HEK293 (cell line): ENCODE results near the gene GRM2.

ENCODE experiments used
- CTCF ChIA-PET: fragments of 350-600 bp; formaldehyde crosslinking; extraction: SDS; loops from one replicate; lab custom pipeline; 2021; ENCODE audit warnings: antibody characterized with exemption; lab: Yijun Ruan, JAX
- POLR2A ChIA-PET: fragments of 300-600 bp; formaldehyde crosslinking; extraction: SDS; loops from one replicate; lab custom pipeline; 2020; ENCODE audit warnings: antibody characterized with exemption, inconsistent platforms; lab: Yijun Ruan, JAX
- H3K27ac ChIP-seq: fragments of 200-500 bp; sonication (Bioruptor generic); 2 replicates; pipeline ENCODE4 v1.5.1; 2014; ENCODE audit warnings: low read depth, low read length, control low read depth, inconsistent platforms; ENCODE audit errors: extremely low read depth
- H3K36me3 ChIP-seq, 2 experiments: fragments of 200-500 bp in 1 of 2; sonication (Bioruptor generic) in 1 of 2; 1 replicate in 1 of 2; 2 replicates in 1 of 2; pipeline ENCODE4 v1.5.1; 2014 to 2017; ENCODE audit warnings: inconsistent platforms in 2 of 2, low read length in 2 of 2; ENCODE audit not compliant: control insufficient read depth in 2 of 2, insufficient read depth in 1 of 2
- H3K4me1 ChIP-seq: fragments of 200-500 bp; sonication (Bioruptor generic); 2 replicates; pipeline ENCODE4 v1.5.1; 2014; ENCODE audit warnings: mild to moderate bottlenecking, low read length, inconsistent platforms; ENCODE audit not compliant: control insufficient read depth, insufficient read depth
- H3K4me3 ChIP-seq: 2 replicates; pipeline ENCODE4 v1.5.1; 2011; ENCODE audit warnings: low read depth, mild to moderate bottlenecking, control low read depth, low read length, moderate library complexity
- H3K9me3 ChIP-seq: fragments of 200-500 bp; sonication (Bioruptor generic); 2 replicates; pipeline ENCODE4 v1.5.1; 2014; ENCODE audit warnings: low read depth, low read length, inconsistent platforms; ENCODE audit not compliant: control insufficient read depth, insufficient read depth
- CTCF ChIP-seq: fragments of 450-650 bp; formaldehyde crosslinking; IDR thresholded peaks from 2 replicates; pipeline ENCODE4 v1.5.1; 2016; ENCODE audit warnings: missing biosample characterization, missing genetic modification characterization
- EGR2 ChIP-seq: fragments of 450-650 bp; formaldehyde crosslinking; IDR thresholded peaks from 2 replicates; pipeline ENCODE4 v1.5.1; 2016; ENCODE audit warnings: low read depth, missing biosample characterization, missing genetic modification characterization
- GLI4 ChIP-seq: fragments of 450-650 bp; formaldehyde crosslinking; IDR thresholded peaks from 2 replicates; pipeline ENCODE4 v1.5.1; 2016; ENCODE audit warnings: missing biosample characterization, missing genetic modification characterization
- GLIS1 ChIP-seq: fragments of 450-650 bp; formaldehyde crosslinking; IDR thresholded peaks from 2 replicates; pipeline ENCODE4 v1.5.1; 2016; ENCODE audit warnings: missing biosample characterization, missing genetic modification characterization
- KLF1 ChIP-seq: fragments of 450-650 bp; formaldehyde crosslinking; IDR thresholded peaks from 2 replicates; pipeline ENCODE4 v1.5.1; 2016; ENCODE audit warnings: missing biosample characterization, missing genetic modification characterization
- KLF16 ChIP-seq: fragments of 450-650 bp; formaldehyde crosslinking; IDR thresholded peaks from 2 replicates; pipeline ENCODE4 v1.5.1; 2017; ENCODE audit warnings: missing biosample characterization, missing genetic modification characterization
- KLF9 ChIP-seq: fragments of 450-650 bp; formaldehyde crosslinking; IDR thresholded peaks from 2 replicates; pipeline ENCODE4 v1.5.1; 2016; ENCODE audit warnings: missing biosample characterization, missing genetic modification characterization, low read depth
- OVOL3 ChIP-seq: fragments of 450-650 bp; formaldehyde crosslinking; IDR thresholded peaks from 2 replicates; pipeline ENCODE4 v1.5.1; 2016; ENCODE audit warnings: missing biosample characterization, missing genetic modification characterization
- PRDM1 ChIP-seq: fragments of 450-650 bp; formaldehyde crosslinking; IDR thresholded peaks from 2 replicates; pipeline ENCODE4; 2016; ENCODE audit warnings: missing biosample characterization, missing genetic modification characterization
- ZBTB8A ChIP-seq: fragments of 450-650 bp; formaldehyde crosslinking; IDR thresholded peaks from 2 replicates; pipeline ENCODE4 v1.5.1; 2016; ENCODE audit warnings: missing biosample characterization, missing genetic modification characterization
- ZEB2 ChIP-seq: fragments of 450-650 bp; formaldehyde crosslinking; IDR thresholded peaks from 2 replicates; pipeline ENCODE4 v1.5.1; 2016; ENCODE audit warnings: missing biosample characterization, missing genetic modification characterization
- ZFHX2 ChIP-seq: fragments of 450-650 bp; formaldehyde crosslinking; conservative IDR thresholded peaks from 2 replicates; pipeline ENCODE4 v1.5.1; 2016; ENCODE audit warnings: missing biosample characterization, missing genetic modification characterization
- ZNF148 ChIP-seq: fragments of 450-650 bp; formaldehyde crosslinking; IDR thresholded peaks from 2 replicates; pipeline ENCODE4 v1.5.0; 2017; ENCODE audit warnings: missing biosample characterization, missing genetic modification characterization, borderline replicate concordance
- ZNF174 ChIP-seq: fragments of 450-650 bp; formaldehyde crosslinking; IDR thresholded peaks from 2 replicates; pipeline ENCODE4 v1.5.0; 2017; ENCODE audit warnings: missing biosample characterization, mild to moderate bottlenecking, missing genetic modification characterization
- ZNF18 ChIP-seq: fragments of 450-650 bp; formaldehyde crosslinking; IDR thresholded peaks from 2 replicates; pipeline ENCODE4 v1.5.1; 2016; ENCODE audit warnings: missing biosample characterization, missing genetic modification characterization
- ZNF248 ChIP-seq: fragments of 450-650 bp; formaldehyde crosslinking; IDR thresholded peaks from 2 replicates; pipeline ENCODE4 v1.5.1; 2017; ENCODE audit warnings: missing biosample characterization, missing genetic modification characterization
- ZNF404 ChIP-seq: fragments of 450-650 bp; formaldehyde crosslinking; IDR thresholded peaks from 2 replicates; pipeline ENCODE4 v1.5.1; 2017; ENCODE audit warnings: missing biosample characterization, missing genetic modification characterization
- ZNF473 ChIP-seq: fragments of 450-650 bp; formaldehyde crosslinking; IDR thresholded peaks from 2 replicates; pipeline ENCODE4 v1.5.1; 2017; ENCODE audit warnings: missing biosample characterization, missing genetic modification characterization
- ZNF623 ChIP-seq: fragments of 450-650 bp; formaldehyde crosslinking; IDR thresholded peaks from 2 replicates; pipeline ENCODE4 v1.5.1; 2016; ENCODE audit warnings: missing biosample characterization, missing genetic modification characterization
- ZNF654 ChIP-seq: fragments of 450-650 bp; formaldehyde crosslinking; IDR thresholded peaks from 2 replicates; pipeline ENCODE4 v1.5.1; 2016; ENCODE audit warnings: low read depth, missing biosample characterization, missing genetic modification characterization
- ZNF830 ChIP-seq: fragments of 450-650 bp; IDR thresholded peaks from 2 replicates; pipeline ENCODE4 v1.5.0; 2018; ENCODE audit warnings: missing biosample characterization, missing genetic modification characterization, low read depth, mild to moderate bottlenecking, moderate library complexity
- ZNF837 ChIP-seq: fragments of 450-650 bp; formaldehyde crosslinking; IDR thresholded peaks from 2 replicates; pipeline ENCODE4 v1.5.1; 2016; ENCODE audit warnings: missing biosample characterization, missing genetic modification characterization
- ZNF843 ChIP-seq: fragments of 450-650 bp; formaldehyde crosslinking; IDR thresholded peaks from 2 replicates; pipeline ENCODE4 v1.5.1; 2016; ENCODE audit warnings: missing biosample characterization, missing genetic modification characterization
- ZSCAN23 ChIP-seq: fragments of 450-650 bp; formaldehyde crosslinking; IDR thresholded peaks from 2 replicates; pipeline ENCODE4 v1.5.1; 2016; ENCODE audit warnings: missing biosample characterization, missing genetic modification characterization

GRM2 gene

GRCh38 chr3:51680196-51680595, 26.7 kb upstream of the GRM2 start:
- H3K9me3 ChIP-seq, result no peaks in the 10 kb centered on the region
- ChIA-PET CTCF (interaction anchor here (0.6 to 4.5 kb wide), 6 partner anchors 7 to 291 kb away, joined by 3 to 71 read pairs (median 5); partner anchors contain the start of gene DCAF1), POLR2A (interaction anchor here (0.7 to 0.8 kb wide), 2 partner anchors 8 to 180 kb away, joined by 3 read pairs; partner anchors contain the start of gene DCAF1)
- no peaks in the 10 kb centered on the region for H3K4me1 ChIP-seq
- no peak for TF ChIP-seq ZNF248 (tag by site-specific recombination)
- no peak for TF ChIP-seq OVOL3 (tag by site-specific recombination)
- no peak for TF ChIP-seq ZNF174 (tag by site-specific recombination)
- no peak overlapping the region for H3K4me3 ChIP-seq
- H3K36me3 ChIP-seq, result peaks cover 0 to 96% of the 10 kb centered on the region in 2 experiments; a peak in 1 of 3 replicates
- H3K27ac ChIP-seq, result no peak overlapping the region

- TF ChIP-seq GLIS1 (tag by site-specific recombination), result peak; percentile 86
- no peak for TF ChIP-seq CTCF (tag by site-specific recombination)
- Histone ChIP-seq H3K9me3 (no peaks in the 10 kb centered on the region), H3K27ac (no peak overlapping the region), H3K36me3 (peaks cover 0 to 96% of the 10 kb centered on the region in 2 experiments; a peak in 2 of 3 replicates), H3K4me1 (no peaks in the 10 kb centered on the region), H3K4me3 (no peak overlapping the region)
- ChIA-PET CTCF (interaction anchor here (0.6 to 4.5 kb wide), 10 partner anchors 8 to 1065 kb away, joined by 3 to 71 read pairs (median 4); partner anchors contain the start of genes DCAF1 and TEX264), POLR2A (interaction anchor here (0.7 kb wide), 1 partner anchor 9 kb away, joined by 3 read pairs; no protein-coding TSS in a partner anchor)
Measured at GRCh38 chr3:51680663-51681230, 26.1 kb upstream of the GRM2 start.

GRCh38 chr3:51681453-51681852, 25.4 kb upstream of the GRM2 start:
- Histone ChIP-seq H3K27ac (no peak overlapping the region), H3K36me3 (peaks cover 0 to 96% of the 10 kb centered on the region in 2 experiments; a peak in 2 of 3 replicates), H3K4me3 (no peak overlapping the region), H3K9me3 (no peaks in the 10 kb centered on the region), H3K4me1 (no peaks in the 10 kb centered on the region)
- CTCF ChIA-PET, result interaction anchor here (0.5 to 4.5 kb wide), 19 partner anchors 8 to 1065 kb away, joined by 3 to 71 read pairs (median 4); partner anchors contain the start of genes DCAF1, RBM15B and TEX264
- TF ChIP-seq ZNF837 (no peak), ZNF404 (tag by site-specific recombination) (no peak), ZNF248 (tag by site-specific recombination) (no peak), ZSCAN23 (no peak), KLF9 (tag by site-specific recombination) (peak; percentile 73), ZFHX2 (tag by site-specific recombination) (peak; percentile 94), KLF16 (tag by site-specific recombination) (no peak), ZBTB8A (tag by site-specific recombination) (no peak), GLI4 (no peak), ZNF473 (tag by site-specific recombination) (no peak), ZNF830 (tag by site-specific recombination) (no peak), ZNF843 (tag by site-specific recombination) (no peak), KLF1 (tag by site-specific recombination) (0 out of 2 replicates have a peak, but pooled peaks have one; percentile 47), ZEB2 (tag by site-specific recombination) (no peak), ZNF18 (no peak), PRDM1 (tag by site-specific recombination) (no peak), EGR2 (tag by site-specific recombination) (peak; percentile 93), ZNF623 (tag by site-specific recombination) (no peak), ZNF148 (tag by site-specific recombination) (no peak), ZNF654 (tag by site-specific recombination) (no peak)
- POLR2A ChIA-PET, result interaction anchor here (0.5 to 1.4 kb wide), 3 partner anchors 9 to 355 kb away, joined by 3 to 6 read pairs (median 3); no protein-coding TSS in a partner anchor
